ENCODE data around the gene SND1.
A peak's percentile ranks its signal among the peaks of the same experiment; 100 is the strongest.

The SND1 gene

GRCh38 chr7:128017862-128018845 is 366.2 kb downstream of the SND1 start:
- H3K36me3 ChIP-seq (ENCODE audit: control insufficient read depth in 4 of 4, insufficient read depth in 4 of 4, low read length in 3 of 4): peaks cover 4 to 25% (median 6%) of the 10 kb centered on the region in 4 experiments
- no peaks in the 10 kb centered on the region for H3K9me3 ChIP-seq (ENCODE audit: control extremely low read depth in 1 of 5, control insufficient read depth in 4 of 5, insufficient read depth in 2 of 5, low read depth in 1 of 5, low read length in 4 of 5)
- CTCF ChIA-PET: interaction anchor here (0.8 to 1.8 kb wide), 4 partner anchors 9 to 309 kb away, joined by 3 to 5 read pairs (median 4); no protein-coding TSS in a partner anchor
- no peak overlapping the region for H3K27ac ChIP-seq (ENCODE audit: insufficient read depth in 1 of 2, low read depth in 1 of 2, low read length in 2 of 2, poor library complexity in 1 of 2, severe bottlenecking in 2 of 2)
- WGBS (ENCODE audit: insufficient coverage): 78% methylated on average over 5 of the region's 8 CpGs
- H3K27me3 ChIP-seq (replicated peaks in 2 of 5; ENCODE audit: control insufficient read depth in 4 of 5, insufficient read depth in 5 of 5, low read length in 4 of 5): no peaks in the 10 kb centered on the region
- no peak overlapping the region for H3K4me3 ChIP-seq (ENCODE audit: control insufficient read depth in 1 of 7, extremely low read depth in 1 of 7, insufficient read depth in 4 of 7, low read depth in 2 of 7, low read length in 6 of 7)
- POLR2A ChIA-PET: interaction anchor here (0.9 kb wide), 1 partner anchor 9 kb away, joined by 3 read pairs; no protein-coding TSS in a partner anchor
- no peaks in the 10 kb centered on the region for H3K4me1 ChIP-seq (ENCODE audit: control extremely low read depth in 1 of 4, control insufficient read depth in 4 of 4, insufficient read depth in 4 of 4, low read length in 3 of 4)
- no peak for DNase-seq

DNA sequence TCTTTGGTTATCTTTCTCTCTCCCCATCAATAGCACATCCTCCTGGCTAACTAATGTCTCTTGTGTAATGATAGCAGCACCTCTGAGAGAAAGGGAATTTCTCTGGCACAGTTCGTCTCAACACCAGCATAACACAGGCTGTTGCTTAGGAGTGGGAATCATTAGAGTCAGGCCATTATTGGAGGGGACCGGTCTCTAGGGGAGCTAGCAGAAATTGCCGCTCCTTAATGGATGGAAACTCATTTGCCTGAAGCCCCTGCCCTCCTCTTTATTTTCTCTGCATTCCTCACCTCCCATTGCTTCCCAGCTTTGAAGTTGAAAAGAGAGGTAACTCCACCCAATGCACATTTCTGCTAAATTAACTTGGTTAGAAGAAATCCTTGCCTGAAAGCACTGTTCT is 367.3 kb downstream of the SND1 start:
- Histone ChIP-seq H3K4me1 (ENCODE audit: control extremely low read depth in 1 of 4, control insufficient read depth in 4 of 4, insufficient read depth in 4 of 4, low read length in 3 of 4) (no peaks in the 10 kb centered on the region), H3K27me3 (replicated peaks in 2 of 5; ENCODE audit: control insufficient read depth in 4 of 5, insufficient read depth in 5 of 5, low read length in 4 of 5) (no peaks in the 10 kb centered on the region), H3K36me3 (ENCODE audit: control insufficient read depth in 4 of 4, insufficient read depth in 4 of 4, low read length in 3 of 4) (peaks cover 0 to 28% (median 4%) of the 10 kb centered on the region in 4 experiments), H3K4me3 (ENCODE audit: control insufficient read depth in 1 of 7, extremely low read depth in 1 of 7, insufficient read depth in 4 of 7, low read depth in 2 of 7, low read length in 6 of 7) (no peak overlapping the region), H3K27ac (ENCODE audit: insufficient read depth in 1 of 2, low read depth in 1 of 2, low read length in 2 of 2, poor library complexity in 1 of 2, severe bottlenecking in 2 of 2) (no peak overlapping the region), H3K9me3 (ENCODE audit: control extremely low read depth in 1 of 5, control insufficient read depth in 4 of 5, insufficient read depth in 2 of 5, low read depth in 1 of 5, low read length in 4 of 5) (no peaks in the 10 kb centered on the region)
- ChIA-PET POLR2A (no interaction called here), CTCF (interaction anchor here (0.8 to 1.8 kb wide), 4 partner anchors 10 to 310 kb away, joined by 3 to 5 read pairs (median 4); no protein-coding TSS in a partner anchor)
- WGBS (ENCODE audit: insufficient coverage): 100% methylated on average over 2 of the region's 3 CpGs
- no peak for DNase-seq

GRCh38 chr7:128020159-128020558 is 368.2 kb downstream of the SND1 start:
- POLR2A ChIA-PET: no interaction called here
- Histone ChIP-seq H3K4me1 (ENCODE audit: control extremely low read depth in 1 of 4, control insufficient read depth in 4 of 4, insufficient read depth in 4 of 4, low read length in 3 of 4) (peaks cover 0 to 2% (median 0%) of the 10 kb centered on the region in 4 experiments), H3K27ac (ENCODE audit: insufficient read depth in 1 of 2, low read depth in 1 of 2, low read length in 2 of 2, poor library complexity in 1 of 2, severe bottlenecking in 2 of 2) (no peak overlapping the region), H3K27me3 (replicated peaks in 2 of 5; ENCODE audit: control insufficient read depth in 4 of 5, insufficient read depth in 5 of 5, low read length in 4 of 5) (no peaks in the 10 kb centered on the region), H3K36me3 (ENCODE audit: control insufficient read depth in 4 of 4, insufficient read depth in 4 of 4, low read length in 3 of 4) (peaks cover 0 to 24% (median 6%) of the 10 kb centered on the region in 4 experiments), H3K9me3 (ENCODE audit: control extremely low read depth in 1 of 5, control insufficient read depth in 4 of 5, insufficient read depth in 2 of 5, low read depth in 1 of 5, low read length in 4 of 5) (no peaks in the 10 kb centered on the region), H3K4me3 (ENCODE audit: control insufficient read depth in 1 of 7, extremely low read depth in 1 of 7, insufficient read depth in 4 of 7, low read depth in 2 of 7, low read length in 6 of 7) (no peak overlapping the region)
- peak; percentile 29 to 59 (median 57) for DNase-seq
- WGBS (ENCODE audit: insufficient coverage): 90% methylated on average over 6 of the region's 6 CpGs
- CTCF ChIA-PET: no interaction called here

DNA sequence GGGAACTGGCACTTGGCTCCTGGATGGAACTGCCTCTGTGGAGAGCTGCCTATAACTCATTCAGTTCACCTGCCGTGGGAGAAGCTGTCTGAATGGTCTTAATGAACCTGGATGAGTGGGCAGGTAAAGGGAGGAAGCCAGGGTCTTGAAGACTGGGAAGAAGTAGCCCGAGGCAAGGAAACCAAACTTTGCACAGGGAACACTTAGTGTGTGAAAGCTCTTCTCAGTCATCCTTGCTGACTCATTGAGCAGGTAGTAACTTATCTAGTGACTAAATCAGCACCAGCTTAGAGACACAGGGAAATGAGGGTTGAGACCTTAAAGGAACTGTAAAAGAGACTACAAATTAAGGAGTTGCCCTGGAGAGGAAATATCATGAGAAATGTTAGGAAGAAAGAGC is 369.4 kb downstream of the SND1 start:
- no peak overlapping the region for H3K27ac ChIP-seq (ENCODE audit: insufficient read depth in 1 of 2, low read depth in 1 of 2, low read length in 2 of 2, poor library complexity in 1 of 2, severe bottlenecking in 2 of 2)
- no peak overlapping the region for H3K4me3 ChIP-seq (ENCODE audit: control insufficient read depth in 1 of 7, extremely low read depth in 1 of 7, insufficient read depth in 4 of 7, low read depth in 2 of 7, low read length in 6 of 7)
- ChIA-PET CTCF (interaction anchor here (1.3 kb wide), 1 partner anchor 16 kb away, joined by 3 read pairs; no protein-coding TSS in a partner anchor), POLR2A (no interaction called here)
- H3K9me3 ChIP-seq (ENCODE audit: control extremely low read depth in 1 of 5, control insufficient read depth in 4 of 5, insufficient read depth in 2 of 5, low read depth in 1 of 5, low read length in 4 of 5): no peaks in the 10 kb centered on the region
- WGBS (ENCODE audit: insufficient coverage): 95% methylated on average over 2 of the region's 2 CpGs
- peaks cover 0 to 8% (median 2%) of the 10 kb centered on the region in 4 experiments for H3K4me1 ChIP-seq (ENCODE audit: control extremely low read depth in 1 of 4, control insufficient read depth in 4 of 4, insufficient read depth in 4 of 4, low read length in 3 of 4)
- H3K27me3 ChIP-seq (replicated peaks in 2 of 5; ENCODE audit: control insufficient read depth in 4 of 5, insufficient read depth in 5 of 5, low read length in 4 of 5): no peaks in the 10 kb centered on the region
- no peak for DNase-seq
- H3K36me3 ChIP-seq (ENCODE audit: control insufficient read depth in 4 of 4, insufficient read depth in 4 of 4, low read length in 3 of 4): peaks cover 0 to 31% (median 6%) of the 10 kb centered on the region in 4 experiments

DNA sequence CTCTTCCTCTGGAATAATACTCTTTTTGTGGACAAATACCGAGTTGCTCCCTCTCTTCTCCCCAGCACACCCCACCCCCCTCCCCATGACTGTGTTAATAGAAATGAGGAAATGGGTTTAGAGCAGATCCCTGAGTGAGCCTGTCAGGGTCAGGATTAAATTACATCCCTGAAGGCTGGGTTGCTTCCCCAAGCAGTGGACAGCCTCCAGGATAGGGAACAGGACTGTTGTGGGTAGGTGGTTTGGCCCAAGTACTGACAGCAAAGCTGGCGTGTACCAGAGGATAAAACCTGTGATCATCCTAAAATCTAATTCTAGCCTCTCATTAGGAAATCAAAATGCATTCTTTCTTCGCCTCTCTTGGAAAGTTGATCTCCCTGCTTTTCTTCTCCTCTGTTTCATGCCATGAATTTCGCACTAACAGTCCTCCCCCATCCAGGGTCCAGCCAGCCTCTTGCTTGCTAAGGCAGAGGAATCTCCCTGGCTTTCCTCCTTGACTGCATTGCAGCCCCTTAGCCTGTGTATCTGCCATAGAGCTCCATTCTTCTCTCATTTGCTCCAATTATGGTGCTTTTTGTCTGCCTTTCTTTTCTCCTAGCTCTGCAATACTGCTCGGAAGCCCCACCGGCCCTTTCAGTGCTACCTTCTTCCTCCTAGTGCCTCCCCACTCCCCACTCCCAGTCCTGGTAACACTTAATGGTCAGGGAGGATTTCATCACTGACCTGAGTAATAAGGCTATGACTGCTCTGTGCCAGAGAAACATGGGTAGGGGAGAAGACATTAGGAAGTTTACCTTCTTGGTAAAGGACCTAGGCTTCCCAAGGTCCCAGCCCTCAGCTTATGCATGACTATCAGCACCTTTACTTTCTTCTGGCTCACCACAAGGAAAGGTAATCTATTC is 370.9 kb downstream of the SND1 start:
- DNase-seq: no peak
- H3K9me3 ChIP-seq (ENCODE audit: control extremely low read depth in 1 of 5, control insufficient read depth in 4 of 5, insufficient read depth in 2 of 5, low read depth in 1 of 5, low read length in 4 of 5): no peaks in the 10 kb centered on the region
- no peak overlapping the region for H3K27ac ChIP-seq (ENCODE audit: insufficient read depth in 1 of 2, low read depth in 1 of 2, low read length in 2 of 2, poor library complexity in 1 of 2, severe bottlenecking in 2 of 2)
- peaks cover 0 to 15% (median 2%) of the 10 kb centered on the region in 4 experiments for H3K4me1 ChIP-seq (ENCODE audit: control extremely low read depth in 1 of 4, control insufficient read depth in 4 of 4, insufficient read depth in 4 of 4, low read length in 3 of 4)
- POLR2A ChIA-PET: no interaction called here
- peaks cover 0 to 27% (median 6%) of the 10 kb centered on the region in 4 experiments for H3K36me3 ChIP-seq (ENCODE audit: control insufficient read depth in 4 of 4, insufficient read depth in 4 of 4, low read length in 3 of 4)
- CTCF ChIA-PET: interaction anchor here (1.4 to 1.5 kb wide), 2 partner anchors 12 to 15 kb away, joined by 3 to 5 read pairs; no protein-coding TSS in a partner anchor
- WGBS (ENCODE audit: insufficient coverage): 100% methylated on average over 2 of the region's 6 CpGs
- no peak overlapping the region for H3K4me3 ChIP-seq (ENCODE audit: control insufficient read depth in 1 of 7, extremely low read depth in 1 of 7, insufficient read depth in 4 of 7, low read depth in 2 of 7, low read length in 6 of 7)
- no peaks in the 10 kb centered on the region for H3K27me3 ChIP-seq (replicated peaks in 2 of 5; ENCODE audit: control insufficient read depth in 4 of 5, insufficient read depth in 5 of 5, low read length in 4 of 5)

DNA sequence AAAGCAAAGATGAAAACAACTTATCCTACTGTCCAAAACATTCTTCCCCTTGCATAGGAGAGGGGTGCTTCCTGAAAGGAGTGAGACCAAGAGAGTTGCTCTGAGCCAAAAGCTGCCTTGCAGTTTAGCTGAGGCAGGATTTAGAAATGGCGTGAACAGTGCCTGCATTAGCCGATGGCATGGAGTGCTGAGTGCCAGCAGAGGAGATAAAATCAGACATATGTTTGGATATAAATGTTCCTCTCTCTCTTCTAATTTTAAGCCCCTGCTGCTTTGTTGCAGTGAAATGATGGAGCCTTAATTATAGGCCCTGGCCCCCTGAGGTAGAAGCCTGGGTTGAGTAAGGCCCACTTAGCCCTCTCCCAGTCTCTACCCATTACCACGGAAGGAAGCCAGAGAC is 372.2 kb downstream of the SND1 start:
- no peaks in the 10 kb centered on the region for H3K9me3 ChIP-seq (ENCODE audit: control extremely low read depth in 1 of 5, control insufficient read depth in 4 of 5, insufficient read depth in 2 of 5, low read depth in 1 of 5, low read length in 4 of 5)
- CTCF ChIA-PET: interaction anchor here (1.2 kb wide), 1 partner anchor 8 kb away, joined by 3 read pairs; no protein-coding TSS in a partner anchor
- POLR2A ChIA-PET: no interaction called here
- no peak overlapping the region for H3K27ac ChIP-seq (ENCODE audit: insufficient read depth in 1 of 2, low read depth in 1 of 2, low read length in 2 of 2, poor library complexity in 1 of 2, severe bottlenecking in 2 of 2)
- peaks cover 0 to 15% (median 2%) of the 10 kb centered on the region in 4 experiments for H3K4me1 ChIP-seq (ENCODE audit: control extremely low read depth in 1 of 4, control insufficient read depth in 4 of 4, insufficient read depth in 4 of 4, low read length in 3 of 4)
- peaks cover 0 to 4% (median 0%) of the 10 kb centered on the region in 5 experiments for H3K27me3 ChIP-seq (replicated peaks in 2 of 5; ENCODE audit: control insufficient read depth in 4 of 5, insufficient read depth in 5 of 5, low read length in 4 of 5)
- H3K4me3 ChIP-seq (ENCODE audit: control insufficient read depth in 1 of 7, extremely low read depth in 1 of 7, insufficient read depth in 4 of 7, low read depth in 2 of 7, low read length in 6 of 7): no peak overlapping the region
- no peak for DNase-seq
- WGBS (ENCODE audit: insufficient coverage): no CpG with 5 or more reads among the region's 3 CpGs
- H3K36me3 ChIP-seq (ENCODE audit: control insufficient read depth in 4 of 4, insufficient read depth in 4 of 4, low read length in 3 of 4): peaks cover 5 to 35% (median 7%) of the 10 kb centered on the region in 4 experiments

Data from common myeloid progenitor, CD34-positive (primary cell).